ENCODE data around the gene OSBPL3.

DNA sequence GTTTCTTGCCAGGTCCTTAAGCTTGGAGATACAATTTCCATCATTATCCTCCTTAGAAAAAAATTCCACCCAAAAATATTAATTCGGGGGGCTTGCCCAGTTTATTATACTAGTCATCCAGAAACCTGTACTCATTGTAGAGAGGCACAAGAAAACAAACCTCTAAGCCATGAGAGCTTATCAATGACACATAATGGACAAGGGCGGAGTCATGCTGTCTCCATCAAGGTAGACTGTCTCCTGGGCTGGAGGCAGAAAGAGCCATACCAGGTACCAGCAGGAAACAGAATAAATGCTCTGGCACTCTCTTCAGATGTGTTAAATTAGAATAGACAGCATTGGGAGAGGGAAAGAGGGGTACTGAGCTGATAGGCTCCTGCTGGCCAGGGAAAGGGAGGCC lies 153.0 kb downstream of the OSBPL3 start:
- no peak for TF ChIP-seq RAD21 (conservative IDR thresholded peaks at IDR 0.05)
- TF ChIP-seq, protein P1, sequence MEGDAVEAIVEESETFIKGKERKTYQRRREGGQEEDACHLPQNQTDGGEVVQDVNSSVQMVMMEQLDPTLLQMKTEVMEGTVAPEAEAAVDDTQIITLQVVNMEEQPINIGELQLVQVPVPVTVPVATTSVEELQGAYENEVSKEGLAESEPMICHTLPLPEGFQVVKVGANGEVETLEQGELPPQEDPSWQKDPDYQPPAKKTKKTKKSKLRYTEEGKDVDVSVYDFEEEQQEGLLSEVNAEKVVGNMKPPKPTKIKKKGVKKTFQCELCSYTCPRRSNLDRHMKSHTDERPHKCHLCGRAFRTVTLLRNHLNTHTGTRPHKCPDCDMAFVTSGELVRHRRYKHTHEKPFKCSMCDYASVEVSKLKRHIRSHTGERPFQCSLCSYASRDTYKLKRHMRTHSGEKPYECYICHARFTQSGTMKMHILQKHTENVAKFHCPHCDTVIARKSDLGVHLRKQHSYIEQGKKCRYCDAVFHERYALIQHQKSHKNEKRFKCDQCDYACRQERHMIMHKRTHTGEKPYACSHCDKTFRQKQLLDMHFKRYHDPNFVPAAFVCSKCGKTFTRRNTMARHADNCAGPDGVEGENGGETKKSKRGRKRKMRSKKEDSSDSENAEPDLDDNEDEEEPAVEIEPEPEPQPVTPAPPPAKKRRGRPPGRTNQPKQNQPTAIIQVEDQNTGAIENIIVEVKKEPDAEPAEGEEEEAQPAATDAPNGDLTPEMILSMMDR (IDR thresholded peaks at IDR 0.05; ENCODE audit: poor library complexity, severe bottlenecking), result no peak
- no peak for TF ChIP-seq EP300 (conservative IDR thresholded peaks at IDR 0.05; ENCODE audit: poor library complexity, severe bottlenecking)
- TF ChIP-seq REST (IDR thresholded peaks at IDR 0.05; ENCODE audit: borderline replicate concordance), result no peak
- TF ChIP-seq POLR2AphosphoS5 (IDR thresholded peaks at IDR 0.05), result no peak

Measured in neural cell (in vitro differentiated cells).